GM18870 (cell line): Measurements from ENCODE around the gene S1PR1.

Experiments used
- ATAC-seq: cut with Tn5 transposase; IDR thresholded peaks from one replicate; pipeline ENCODE4 v1.9.1; 2021; ENCODE audit warnings: moderate library complexity; ENCODE audit not compliant: unreplicated experiment

The S1PR1 gene

DNA sequence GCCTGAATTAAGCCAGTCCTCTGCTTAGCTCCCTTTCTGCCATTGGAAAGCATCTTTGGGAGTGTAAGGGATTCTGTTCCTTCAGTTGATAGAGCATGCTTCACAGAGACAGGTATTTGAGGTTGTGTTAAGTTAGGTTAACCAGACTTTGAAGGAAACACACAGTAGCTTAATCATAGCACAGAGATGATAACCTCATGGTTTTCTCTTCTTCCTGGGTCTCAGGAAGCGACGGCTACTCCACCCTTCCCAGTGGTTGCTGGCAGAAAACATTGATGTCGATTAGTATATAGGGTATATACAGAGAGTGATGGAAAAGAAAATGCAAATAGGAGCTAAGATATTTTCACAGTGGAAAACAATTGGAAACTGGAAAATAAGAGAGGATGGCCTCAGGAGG is 42.0 kb downstream of the S1PR1 start:
- ATAC-seq, result no peak

DNA sequence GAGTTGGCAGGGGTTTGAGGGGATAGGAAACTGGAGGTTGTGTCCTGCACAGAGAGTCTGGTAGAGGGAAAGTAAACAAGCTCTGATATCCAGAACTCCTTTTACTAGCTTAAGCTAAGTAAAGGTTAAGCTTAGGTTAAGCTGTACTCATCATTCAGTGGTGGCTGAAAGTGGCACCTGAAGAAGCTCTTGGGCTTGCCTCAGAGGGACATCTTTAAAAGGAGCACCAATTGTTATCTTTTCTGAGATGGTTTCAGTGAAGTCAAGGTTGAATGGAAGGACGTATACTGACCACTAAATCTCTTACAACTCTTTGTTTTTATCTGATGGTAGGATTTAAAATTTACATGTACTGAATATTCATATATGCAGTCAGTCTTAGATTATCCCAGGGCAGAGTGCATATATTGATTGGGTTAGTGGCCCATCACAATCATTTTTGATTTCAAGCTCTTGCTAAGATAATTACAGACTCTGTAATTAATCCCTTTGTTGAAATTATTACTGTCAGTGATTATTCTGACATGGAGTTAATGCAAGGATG is 43.3 kb downstream of the S1PR1 start:
- ATAC-seq, result no peak

DNA sequence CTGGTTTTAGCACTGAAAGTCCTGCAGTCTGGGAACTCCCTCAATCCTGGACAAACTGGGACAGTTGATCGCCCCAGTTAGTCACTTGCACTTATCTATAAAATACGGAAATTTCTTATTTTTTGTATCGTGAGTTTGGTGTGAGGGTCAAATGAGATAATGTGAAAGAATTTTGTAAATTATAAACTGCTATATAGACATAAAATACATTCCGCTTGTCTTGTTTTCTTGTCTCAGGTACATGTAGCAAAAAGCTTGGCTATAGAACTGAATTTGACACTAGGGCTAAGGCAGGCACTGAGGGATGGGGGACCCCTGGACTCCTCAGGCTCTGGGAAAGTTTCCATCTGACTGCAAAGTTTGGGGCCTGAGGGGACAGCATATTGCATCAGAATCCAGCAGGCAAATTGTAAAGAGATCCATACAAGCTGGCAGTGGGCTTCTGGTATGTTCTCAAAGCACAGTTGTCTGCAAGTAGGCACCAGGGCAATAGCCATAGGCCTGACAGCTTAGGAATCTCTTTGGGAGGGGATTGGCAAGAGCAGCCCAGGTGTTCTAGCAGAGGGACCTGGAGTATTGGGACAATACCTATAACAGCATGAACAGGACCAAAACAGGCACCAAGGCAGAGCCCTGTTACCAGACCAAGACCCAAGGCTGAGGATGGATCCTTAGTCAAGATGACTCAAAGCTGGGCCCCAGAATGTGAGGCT is 44.3 kb downstream of the S1PR1 start:
- no peak for ATAC-seq

DNA sequence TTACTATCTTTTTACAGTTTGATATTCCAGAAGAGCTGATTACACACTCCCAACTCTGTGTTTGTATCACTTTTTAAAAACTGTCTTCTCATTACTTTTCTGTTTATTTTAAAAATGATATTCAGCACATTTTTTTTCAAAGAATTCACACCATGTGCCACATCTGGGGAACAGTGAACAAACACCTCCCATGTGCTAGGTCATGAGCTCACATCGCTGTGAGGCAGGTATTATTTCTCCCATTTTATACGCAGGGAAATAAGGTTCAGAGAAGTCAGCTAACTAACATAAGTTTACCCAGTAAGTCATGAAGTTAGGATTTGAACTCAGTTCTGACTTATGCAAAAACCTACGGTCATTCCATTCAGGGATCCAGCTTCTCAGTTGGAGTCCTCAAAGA is 44.9 kb downstream of the S1PR1 start:
- ATAC-seq, result no peak

DNA sequence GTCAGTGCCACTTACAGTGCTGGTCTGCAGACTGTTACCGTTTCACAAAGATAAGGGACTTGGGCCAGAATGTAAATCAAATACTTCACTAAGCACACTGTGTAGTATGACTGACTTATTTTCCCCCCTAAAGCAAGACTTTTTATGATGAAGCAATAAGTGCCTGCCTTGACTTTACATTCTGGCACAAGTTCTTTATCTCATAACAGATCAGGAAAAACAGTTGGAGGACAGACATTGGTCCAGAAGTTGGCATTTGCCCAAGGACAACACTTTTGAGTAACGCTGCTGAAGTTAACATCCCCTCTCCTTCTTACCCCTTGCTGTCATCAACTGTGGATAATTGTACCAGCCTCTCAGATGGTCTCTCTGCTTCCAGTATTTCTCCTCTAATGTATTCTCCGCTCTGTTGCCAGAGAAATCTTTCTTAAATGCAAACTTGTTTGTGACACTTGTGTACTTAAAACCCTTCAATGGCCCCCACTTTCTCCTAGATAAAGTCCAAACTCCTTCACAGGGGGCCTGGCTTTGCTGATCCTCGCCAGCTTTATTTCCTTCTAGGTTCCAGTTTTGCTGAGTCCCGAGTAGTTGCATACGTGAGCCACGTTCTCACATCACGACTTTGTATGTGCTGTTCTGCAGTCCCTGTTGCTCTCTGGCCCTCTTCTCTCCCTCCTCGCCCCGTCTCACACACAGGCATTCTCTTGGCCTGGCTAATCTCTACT is 45.7 kb downstream of the S1PR1 start:
- no peak for ATAC-seq

DNA sequence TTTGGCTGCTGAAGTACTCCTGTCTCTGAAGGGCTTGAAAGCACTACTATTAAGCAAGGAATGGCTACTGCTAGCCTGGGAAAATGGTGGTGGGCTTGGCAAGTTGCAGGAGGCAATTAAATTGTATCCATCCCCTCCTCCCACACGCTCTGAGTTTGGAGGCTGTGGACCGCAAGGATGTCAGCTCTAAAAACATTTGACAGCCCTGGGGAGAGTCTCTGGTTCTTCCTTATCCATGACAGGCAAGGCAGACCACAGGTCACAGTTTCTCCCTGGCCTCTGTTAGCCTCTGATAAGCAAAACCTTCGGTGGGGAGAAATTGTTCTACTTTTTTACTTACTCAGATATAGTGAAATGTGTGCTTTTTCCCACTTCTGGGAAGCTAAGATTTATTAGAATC is 46.6 kb downstream of the S1PR1 start:
- ATAC-seq, result no peak

DNA sequence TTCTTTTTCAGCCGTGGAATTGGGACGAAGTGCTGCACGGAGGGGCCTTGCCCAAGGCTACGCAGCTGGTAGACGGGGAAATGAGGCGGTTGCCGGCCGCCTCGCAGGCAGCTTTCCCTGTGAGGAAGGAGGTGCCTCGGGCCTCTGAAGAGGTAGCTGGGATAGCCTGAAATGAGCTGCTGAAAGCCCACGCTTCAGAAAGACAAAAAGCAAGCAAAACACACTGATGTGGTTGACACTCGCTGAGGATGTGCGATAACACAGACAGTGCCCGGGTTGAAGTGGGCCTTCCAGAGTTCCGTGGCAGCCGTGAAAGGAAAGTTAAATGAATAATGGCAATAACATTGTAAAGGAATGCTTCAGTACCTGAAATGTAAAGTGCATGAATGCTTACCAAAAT is 47.2 kb downstream of the S1PR1 start:
- ATAC-seq, result no peak

DNA sequence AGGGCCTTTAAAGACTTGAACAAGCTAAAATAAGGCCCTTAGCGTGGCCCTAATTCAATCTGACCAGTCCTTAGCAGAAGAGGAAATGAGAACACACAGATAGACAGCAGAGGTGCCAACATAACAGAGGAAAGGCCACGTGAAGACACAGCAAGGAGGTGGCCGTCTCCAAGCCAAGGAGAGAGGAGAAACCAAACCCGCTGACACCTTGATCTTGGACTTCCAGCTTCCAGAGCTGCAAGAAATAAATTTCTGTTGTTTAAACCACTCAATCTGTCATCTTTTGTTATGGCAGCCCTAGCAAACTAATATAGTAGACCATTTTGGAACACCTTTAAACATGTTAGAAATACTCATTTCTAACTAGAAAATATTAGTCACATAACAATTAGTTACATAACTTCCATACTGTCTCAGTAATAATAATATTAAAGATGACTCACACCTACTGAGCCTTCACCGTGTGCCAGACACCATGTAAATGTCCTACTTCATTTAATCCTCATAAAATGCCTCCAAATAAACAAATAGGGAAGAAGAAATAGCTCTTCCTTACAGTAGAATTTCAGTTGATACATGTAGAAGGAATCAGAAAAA is 47.9 kb downstream of the S1PR1 start:
- no peak for ATAC-seq

DNA sequence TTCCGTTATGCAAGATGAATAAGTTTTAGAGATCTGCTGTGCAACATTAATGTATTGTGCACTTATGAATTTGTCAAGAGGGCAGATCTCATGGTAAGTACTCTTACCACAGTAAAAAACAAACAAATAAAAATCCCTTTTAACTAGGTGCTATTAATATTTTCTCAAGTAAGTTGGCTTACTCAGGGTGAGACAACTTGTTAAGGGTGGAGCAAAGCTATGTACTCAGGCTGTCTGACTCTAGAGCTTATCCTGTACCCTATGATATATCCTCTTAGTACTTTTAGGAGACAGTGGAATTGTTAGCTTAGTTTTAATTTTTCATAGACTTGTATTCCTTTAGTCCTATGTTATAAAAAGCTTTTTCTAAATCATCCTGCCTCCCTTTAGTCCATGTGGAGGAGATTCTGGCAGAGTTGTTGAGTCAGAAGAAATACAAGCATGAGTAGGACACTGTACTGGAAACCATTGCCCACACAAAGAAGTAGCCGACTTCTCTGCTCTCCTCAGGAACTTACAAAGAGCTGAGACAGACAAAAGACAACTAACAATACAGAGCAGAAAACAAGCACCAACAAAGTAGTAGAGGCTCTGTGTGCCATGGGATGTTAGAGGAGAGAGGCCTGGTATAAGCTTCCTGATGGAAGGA is 49.2 kb downstream of the S1PR1 start:
- ATAC-seq, result no peak

DNA sequence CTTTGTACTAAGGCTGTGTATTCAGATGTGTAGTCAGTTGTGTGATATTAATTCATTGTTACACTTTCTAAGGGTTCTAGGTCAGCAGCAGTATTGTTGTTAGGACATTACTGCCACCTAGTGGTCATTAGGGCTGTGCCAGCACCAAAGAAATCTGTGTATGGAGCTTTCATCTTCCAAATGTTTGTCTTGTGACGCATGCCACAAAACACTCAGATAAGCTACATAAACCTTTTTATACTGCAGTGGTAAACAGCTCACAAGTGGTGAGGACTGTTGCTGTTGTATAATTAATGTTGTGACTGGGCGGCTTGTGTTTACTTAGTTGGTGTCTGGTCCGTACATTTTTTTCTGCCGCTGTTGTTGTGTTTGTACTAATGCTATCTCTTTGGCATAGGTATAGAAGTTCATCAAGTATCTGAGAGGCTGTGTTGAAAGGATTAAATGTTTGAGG is 51.7 kb downstream of the S1PR1 start:
- peak; percentile 49 for ATAC-seq

DNA sequence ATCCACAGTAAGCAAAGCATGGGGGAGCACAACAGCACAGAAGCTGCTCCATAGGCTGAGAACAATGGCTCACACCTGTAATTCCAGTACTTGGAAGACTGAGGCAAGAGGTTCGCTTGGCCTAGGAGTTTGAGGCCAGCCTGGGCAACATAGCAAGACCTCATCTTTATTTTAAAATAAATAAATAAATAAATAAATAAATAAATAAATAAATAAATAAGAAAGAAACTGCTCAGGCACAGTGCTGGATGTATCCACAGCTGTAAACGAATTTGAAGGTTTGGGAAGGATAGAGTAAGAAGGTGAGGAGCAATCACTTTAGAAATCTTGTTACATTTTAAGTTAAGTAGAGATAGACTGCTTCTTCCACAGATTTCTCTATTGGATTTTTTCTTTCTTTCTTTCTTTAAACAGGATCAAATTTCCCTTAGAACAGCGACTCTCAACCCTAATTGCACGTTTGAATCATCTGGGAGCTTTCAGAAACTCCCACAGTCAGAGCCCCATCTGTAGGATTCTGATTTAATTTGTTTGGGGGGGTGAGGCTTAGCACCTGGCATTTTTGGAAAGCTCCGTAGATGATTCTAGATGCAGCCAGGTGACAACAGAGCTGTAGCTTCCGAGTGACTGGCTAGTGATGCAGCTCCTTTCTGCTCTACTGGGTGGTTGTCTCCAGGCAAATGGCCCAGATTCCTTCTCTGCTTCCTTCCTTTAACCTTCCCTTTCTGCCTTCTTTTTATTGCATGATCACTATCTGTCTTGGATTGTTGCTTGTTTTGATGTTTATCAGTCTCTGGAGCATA is 53.5 kb downstream of the S1PR1 start:
- ATAC-seq, result no peak
